ENCODE data around the gene DIP2C. TPM values are rescaled to one million over a fixed set of nuclear protein-coding genes. Genes with fewer than 3 reads are reported as not detected.

Gene DIP2C
- total and polyA plus RNA-seq, 7 experiments from 2014 or later: 1.1 to 8.7 (median 4.5) TPM

- POLR2A ChIA-PET: interaction anchor here (0.9 to 1.0 kb wide), 2 partner anchors 15 to 33 kb away, joined by 4 read pairs; no protein-coding TSS in a partner anchor
- Histone ChIP-seq H3K27me3 (ENCODE audit: control insufficient read depth in 2 of 2, insufficient read depth in 2 of 2, low read length in 2 of 2) (peaks cover 0 to 4% of the 10 kb centered on the region in 2 donors), H3K4me1 (ENCODE audit: control insufficient read depth in 2 of 2, insufficient read depth in 2 of 2, low read length in 2 of 2) (peaks cover 19 to 25% of the 10 kb centered on the region in 2 donors), H3K27ac (ENCODE audit: low read depth, low read length) (no peak overlapping the region), H3K9me3 (ENCODE audit: control insufficient read depth in 2 of 3, low read length in 3 of 3) (no peaks in the 10 kb centered on the region), H3K4me3 (ENCODE audit: low read length) (peak overlapping the region; percentile 1), H3K36me3 (ENCODE audit: control insufficient read depth in 2 of 3, insufficient read depth in 3 of 3, low read length in 3 of 3) (no peaks in the 10 kb centered on the region)
- DNase-seq (no peak), ATAC-seq (no peak)
- H3K27me3 Mint-ChIP-seq: peaks cover 0 to 14% (median 0%) of the 10 kb centered on the region in 5 donors
- H3K36me3 Mint-ChIP-seq: peaks cover 5 to 27% (median 15%) of the 10 kb centered on the region in 5 donors
- peak overlapping the region in 3 of 9 donors; percentile 17 to 70 (median 24) for H3K27ac Mint-ChIP-seq
- H3K9me3 Mint-ChIP-seq: peaks cover 0 to 8% (median 0%) of the 10 kb centered on the region in 11 donors
- H3K4me1 Mint-ChIP-seq: peaks cover 21 to 64% (median 47%) of the 10 kb centered on the region in 7 donors
- CTCF ChIA-PET: interaction anchor here (0.7 to 1.0 kb wide), 3 partner anchors 14 to 1548 kb away, joined by 3 to 4 read pairs (median 3); no protein-coding TSS in a partner anchor
- intact Hi-C loops (cut with micrococcal nuclease): loop anchor here in 1 of 2 donors (5.0 kb wide), 1 partner anchor 495 kb away; the partner anchor contains the start of gene LARP4B
- peak overlapping the region; percentile 2 to 60 (median 40) for H3K4me3 Mint-ChIP-seq
These were observed 252.4 kb downstream of the DIP2C start for GRCh38 chr10:436911-437665.

GRCh38 chr10:436013-436697 lies 253.3 kb downstream of the DIP2C start:
- no peak overlapping the region for H3K27ac ChIP-seq (ENCODE audit: low read depth, low read length)
- no peak overlapping the region for H3K27ac Mint-ChIP-seq
- H3K4me1 ChIP-seq (ENCODE audit: control insufficient read depth in 2 of 2, insufficient read depth in 2 of 2, low read length in 2 of 2): peaks cover 19 to 25% of the 10 kb centered on the region in 2 donors
- H3K36me3 ChIP-seq (ENCODE audit: control insufficient read depth in 2 of 3, insufficient read depth in 3 of 3, low read length in 3 of 3): no peaks in the 10 kb centered on the region
- H3K27me3 Mint-ChIP-seq: peaks cover 0 to 17% (median 0%) of the 10 kb centered on the region in 5 donors
- ChIA-PET POLR2A (interaction anchor here (0.9 to 1.0 kb wide), 3 partner anchors 16 to 34 kb away, joined by 3 to 4 read pairs (median 4); no protein-coding TSS in a partner anchor), CTCF (interaction anchor here (1.0 kb wide), 1 partner anchor 15 kb away, joined by 3 read pairs; no protein-coding TSS in a partner anchor)
- H3K27me3 ChIP-seq (ENCODE audit: control insufficient read depth in 2 of 2, insufficient read depth in 2 of 2, low read length in 2 of 2): peaks cover 0 to 4% of the 10 kb centered on the region in 2 donors
- H3K4me1 Mint-ChIP-seq: peaks cover 21 to 71% (median 47%) of the 10 kb centered on the region in 7 donors
- no peak for DNase-seq
- no peaks in the 10 kb centered on the region for H3K9me3 ChIP-seq (ENCODE audit: control insufficient read depth in 2 of 3, low read length in 3 of 3)
- H3K4me3 Mint-ChIP-seq: peak overlapping the region in 2 of 10 donors; percentile 34 to 80
- no peak for ATAC-seq
- intact Hi-C loops (cut with micrococcal nuclease): loop anchor here in 1 of 2 donors (5.0 kb wide), 1 partner anchor 496 kb away; the partner anchor contains the start of gene LARP4B
- H3K9me3 Mint-ChIP-seq: peaks cover 0 to 15% (median 3%) of the 10 kb centered on the region in 11 donors
- no peak overlapping the region for H3K4me3 ChIP-seq (ENCODE audit: low read length)
- H3K36me3 Mint-ChIP-seq: peaks cover 5 to 27% (median 19%) of the 10 kb centered on the region in 5 donors

DNA sequence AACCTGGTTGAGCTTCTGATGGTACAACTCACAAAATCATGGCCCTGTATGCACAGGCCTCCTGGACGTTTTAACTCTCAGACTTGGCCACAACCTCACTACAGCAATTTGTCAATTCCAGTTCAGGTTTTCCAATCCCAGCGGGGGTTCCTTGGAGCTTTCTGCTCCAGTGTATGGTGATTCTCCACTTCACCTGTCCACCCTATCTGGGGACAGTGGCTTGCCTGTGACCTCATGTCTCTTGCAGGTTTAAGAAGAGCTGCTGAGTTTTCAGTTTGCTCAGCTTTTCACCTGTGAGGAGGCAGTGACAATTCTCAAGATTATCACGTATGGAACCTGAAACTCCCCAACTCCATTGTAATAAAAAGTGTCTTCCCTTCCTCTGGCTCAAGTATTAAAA lies 254.1 kb downstream of the DIP2C start:
- CTCF ChIA-PET: no interaction called here
- POLR2A ChIA-PET: interaction anchor here (0.8 kb wide), 1 partner anchor 15 kb away, joined by 3 read pairs; no protein-coding TSS in a partner anchor

GRCh38 chr10:429696-430095 lies 259.8 kb downstream of the DIP2C start:
- Mint-ChIP-seq H3K36me3 (peaks cover 0 to 6% (median 3%) of the 10 kb centered on the region in 5 donors), H3K4me1 (peaks cover 4 to 39% (median 18%) of the 10 kb centered on the region in 7 donors)
- intact Hi-C loops (cut with micrococcal nuclease): no loop called here

More for the DNA sequence above, 254.1 kb downstream of the DIP2C start:
- Histone ChIP-seq H3K4me1 (ENCODE audit: control insufficient read depth in 2 of 2, insufficient read depth in 2 of 2, low read length in 2 of 2) (peaks cover 19 to 25% of the 10 kb centered on the region in 2 donors), H3K9me3 (ENCODE audit: control insufficient read depth in 2 of 3, low read length in 3 of 3) (no peaks in the 10 kb centered on the region), H3K27ac (ENCODE audit: low read depth, low read length) (no peak overlapping the region), H3K27me3 (ENCODE audit: control insufficient read depth in 2 of 2, insufficient read depth in 2 of 2, low read length in 2 of 2) (peaks cover 0 to 4% of the 10 kb centered on the region in 2 donors), H3K36me3 (ENCODE audit: control insufficient read depth in 2 of 3, insufficient read depth in 3 of 3, low read length in 3 of 3) (no peaks in the 10 kb centered on the region), H3K4me3 (ENCODE audit: low read length) (no peak overlapping the region)
- intact Hi-C loops (cut with micrococcal nuclease): loop anchor here (2.0 to 5.0 kb wide), 2 partner anchors 15 to 497 kb away; partner anchors contain the start of gene LARP4B (in 1 of the 2)
- peak overlapping the region in 8 of 10 donors; percentile 58 to 83 (median 74) for H3K4me3 Mint-ChIP-seq
- no peak for ATAC-seq
- peaks cover 21 to 71% (median 47%) of the 10 kb centered on the region in 7 donors for H3K4me1 Mint-ChIP-seq
- H3K9me3 Mint-ChIP-seq: peaks cover 0 to 15% (median 3%) of the 10 kb centered on the region in 11 donors
- peaks cover 0 to 17% (median 0%) of the 10 kb centered on the region in 5 donors for H3K27me3 Mint-ChIP-seq
- H3K27ac Mint-ChIP-seq: no peak overlapping the region
- H3K36me3 Mint-ChIP-seq: peaks cover 5 to 24% (median 14%) of the 10 kb centered on the region in 5 donors
- no peak for DNase-seq

GRCh38 chr10:427761-428519 lies 261.5 kb downstream of the DIP2C start:
- peaks cover 0 to 6% (median 3%) of the 10 kb centered on the region in 5 donors for H3K36me3 Mint-ChIP-seq

More at GRCh38 chr10:429696-430095, 259.8 kb downstream of the DIP2C start:
- Histone ChIP-seq H3K4me3 (ENCODE audit: low read length) (no peak overlapping the region), H3K36me3 (ENCODE audit: control insufficient read depth in 2 of 3, insufficient read depth in 3 of 3, low read length in 3 of 3) (no peaks in the 10 kb centered on the region), H3K27ac (ENCODE audit: low read depth, low read length) (no peak overlapping the region), H3K9me3 (ENCODE audit: control insufficient read depth in 2 of 3, low read length in 3 of 3) (no peaks in the 10 kb centered on the region), H3K4me1 (ENCODE audit: control insufficient read depth in 2 of 2, insufficient read depth in 2 of 2, low read length in 2 of 2) (peaks cover 2 to 7% of the 10 kb centered on the region in 2 donors), H3K27me3 (ENCODE audit: control insufficient read depth in 2 of 2, insufficient read depth in 2 of 2, low read length in 2 of 2) (peaks cover 0 to 4% of the 10 kb centered on the region in 2 donors)
- DNase-seq: no peak
- ChIA-PET POLR2A (interaction anchor here (0.8 kb wide), 1 partner anchor 13 kb away, joined by 3 read pairs; no protein-coding TSS in a partner anchor), CTCF (no interaction called here)
- Mint-ChIP-seq H3K9me3 (peaks cover 0 to 15% (median 3%) of the 10 kb centered on the region in 11 donors), H3K27me3 (peaks cover 0 to 11% (median 0%) of the 10 kb centered on the region in 5 donors), H3K27ac (no peak overlapping the region), H3K4me3 (no peak overlapping the region)
- no peak for ATAC-seq

More at GRCh38 chr10:427761-428519, 261.5 kb downstream of the DIP2C start:
- Mint-ChIP-seq H3K27me3 (peaks cover 0 to 13% (median 0%) of the 10 kb centered on the region in 5 donors), H3K4me1 (peaks cover 0 to 31% (median 9%) of the 10 kb centered on the region in 7 donors), H3K27ac (no peak overlapping the region), H3K9me3 (peaks cover 0 to 15% (median 3%) of the 10 kb centered on the region in 11 donors), H3K4me3 (no peak overlapping the region)
- no peaks in the 10 kb centered on the region for H3K4me1 ChIP-seq (ENCODE audit: control insufficient read depth in 2 of 2, insufficient read depth in 2 of 2, low read length in 2 of 2)
- intact Hi-C loops (cut with micrococcal nuclease): no loop called here
- ChIA-PET CTCF (no interaction called here), POLR2A (interaction anchor here (0.8 kb wide), 1 partner anchor 21 kb away, joined by 3 read pairs; no protein-coding TSS in a partner anchor)
- H3K4me3 ChIP-seq (ENCODE audit: low read length): no peak overlapping the region
- H3K27ac ChIP-seq (ENCODE audit: low read depth, low read length): no peak overlapping the region
- ATAC-seq: no peak
- H3K9me3 ChIP-seq (ENCODE audit: control insufficient read depth in 2 of 3, low read length in 3 of 3): no peaks in the 10 kb centered on the region
- no peaks in the 10 kb centered on the region for H3K27me3 ChIP-seq (ENCODE audit: control insufficient read depth in 2 of 2, insufficient read depth in 2 of 2, low read length in 2 of 2)
- DNase-seq: no peak
- H3K36me3 ChIP-seq (ENCODE audit: control insufficient read depth in 2 of 3, insufficient read depth in 3 of 3, low read length in 3 of 3): no peaks in the 10 kb centered on the region
